Astrocyte of the cerebellum (primary cell): Measurements from ENCODE around the gene ABCC3.
A peak's percentile ranks its signal among the peaks of the same experiment; 100 is the strongest.

ENCODE experiments used
- DNase-seq: peaks from one replicate; pipeline ENCODE4 v3.0.0-alpha.2; 2011; ENCODE audit warnings: low read depth
- H3K4me3 ChIP-seq: 2 replicates; pipeline ENCODE4 v1.5.1; 2011; ENCODE audit warnings: mild to moderate bottlenecking, low read depth, low read length, moderate library complexity
- CTCF ChIP-seq: IDR thresholded peaks from 2 replicates; pipeline ENCODE4 v1.5.1; 2012; ENCODE audit warnings: low read length, low read depth, moderate library complexity, mild to moderate bottlenecking; ENCODE audit errors: missing control alignments
- in situ Hi-C: cut with HindIII; loops from 2 replicates; pipeline ENCODE4 v1.10.0; 2017; ENCODE audit warnings: low sequenced_read_pairs

Gene ABCC3

DNA sequence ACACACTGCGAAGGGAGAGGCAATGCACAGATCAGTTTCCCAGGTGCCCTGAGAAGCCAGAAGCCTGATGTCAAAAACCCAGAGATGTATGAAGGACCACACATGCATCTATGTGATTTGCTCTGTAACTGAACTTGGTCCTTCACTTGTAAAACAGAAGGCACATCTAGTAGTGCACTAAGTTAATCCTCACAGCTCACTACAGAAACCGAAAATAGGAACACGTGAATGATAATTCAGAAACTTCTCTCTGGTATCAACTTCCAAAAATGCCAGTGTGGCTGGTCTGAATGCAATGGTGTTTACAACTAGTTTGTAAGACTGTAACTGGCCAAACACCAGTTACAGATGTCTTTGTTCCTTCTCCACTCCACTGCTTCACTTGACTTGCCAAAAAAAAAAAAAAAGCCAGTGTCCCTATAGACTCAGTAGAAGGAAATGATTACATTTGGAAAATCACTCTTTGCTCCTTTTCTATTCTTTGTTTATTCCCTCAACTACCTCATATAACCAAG lies 61.7 kb downstream of the ABCC3 start:
- no peak for TF ChIP-seq CTCF
- H3K4me3 ChIP-seq: no peak overlapping the region
- DNase-seq: no peak
- in situ Hi-C loops: no loop called here

- no peak overlapping the region for H3K4me3 ChIP-seq
- in situ Hi-C loops: no loop called here
- DNase-seq: no peak
- no peak for TF ChIP-seq CTCF
These were observed 62.4 kb downstream of the ABCC3 start for GRCh38 chr17:50697062-50697461.

DNA sequence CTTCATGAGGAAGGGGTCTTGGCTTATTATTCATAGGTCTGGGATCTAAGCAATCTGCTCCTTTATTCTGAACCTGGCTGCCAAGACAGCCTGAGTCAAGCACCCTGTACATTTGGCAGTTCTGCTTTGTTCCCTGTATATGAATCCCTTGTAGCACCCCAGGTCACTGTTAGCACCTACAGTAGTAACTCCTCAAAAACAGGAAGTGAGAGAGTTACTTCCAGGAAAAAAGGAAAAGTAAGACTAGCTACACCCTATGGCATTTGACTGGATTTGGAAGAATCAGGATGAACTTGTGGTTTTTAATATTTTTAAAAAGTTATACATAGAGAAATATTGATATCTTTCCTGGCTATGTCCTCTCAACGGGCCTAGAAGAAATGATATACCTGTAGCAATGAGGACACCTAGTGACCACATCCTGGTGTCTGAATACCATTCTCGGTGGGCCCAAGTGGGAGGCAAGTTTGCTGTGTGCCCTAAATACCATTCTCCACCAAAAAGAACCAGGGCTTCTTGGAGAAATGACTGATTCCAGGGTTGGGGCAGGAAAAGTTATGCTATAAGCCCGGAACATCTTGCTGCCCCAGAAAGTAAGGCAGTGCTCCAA lies 63.1 kb downstream of the ABCC3 start:
- no peak for DNase-seq
- no peak overlapping the region for H3K4me3 ChIP-seq
- TF ChIP-seq CTCF: no peak
- in situ Hi-C loops: no loop called here

- no peak for TF ChIP-seq CTCF
- in situ Hi-C loops: no loop called here
These were observed 64.7 kb downstream of the ABCC3 start for GRCh38 chr17:50699410-50699809.

GRCh38 chr17:50703162-50703561 lies 68.5 kb downstream of the ABCC3 start:
- H3K4me3 ChIP-seq: no peak overlapping the region
- in situ Hi-C loops: no loop called here
- no peak for DNase-seq
- no peak for TF ChIP-seq CTCF

More at GRCh38 chr17:50699410-50699809, 64.7 kb downstream of the ABCC3 start:
- DNase-seq: no peak
- H3K4me3 ChIP-seq: no peak overlapping the region

GRCh38 chr17:50707289-50708049 lies 72.8 kb downstream of the ABCC3 start, which contains the start of gene ANKRD40:
Gene ANKRD40 (minus strand): TSS chr17:50707914. CDS start chr17:50707654, 260 bp downstream.
- peak within 1 kb of the TSS; percentile 68 for H3K4me3 ChIP-seq
- DNase-seq: peak; percentile 81
- in situ Hi-C loops: no loop called here
- TF ChIP-seq CTCF: no peak
